Measurements from ENCODE around the gene NCKAP5. TPM values are rescaled to one million over a fixed set of nuclear protein-coding genes. Genes with fewer than 3 reads are reported as not detected.

Gene NCKAP5
- total RNA-seq, 6 donors from 2014 or later, result 22.1 to 51.1 (median 41.4) TPM

DNA sequence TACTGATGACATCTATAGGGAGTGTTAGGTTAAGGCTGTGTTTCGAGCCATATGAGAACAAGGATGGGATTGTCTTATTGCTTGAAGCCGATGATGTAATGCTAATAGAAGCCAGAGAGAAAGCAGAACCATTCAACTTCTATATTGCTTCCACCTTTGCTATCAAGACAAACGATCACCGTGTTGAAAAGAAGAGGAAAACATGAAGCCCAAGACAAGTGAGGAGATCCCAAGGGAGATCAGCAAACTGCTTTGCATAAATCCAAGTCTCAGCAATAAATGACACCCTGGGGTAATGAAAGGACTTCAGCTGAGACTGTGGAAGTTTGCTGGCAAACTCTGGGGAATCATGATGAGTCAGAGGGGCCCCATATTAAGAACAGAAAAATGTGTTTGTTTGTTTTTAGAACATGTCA lies 206.2 kb downstream of the NCKAP5 start:
- Histone ChIP-seq H3K27ac (no peak overlapping the region), H3K9me3 (no peaks in the 10 kb centered on the region), H3K4me3 (no peak overlapping the region), H3K4me1 (no peaks in the 10 kb centered on the region), H3K36me3 (no peaks in the 10 kb centered on the region), H3K27me3 (no peaks in the 10 kb centered on the region)
- DNase-seq, result no peak
- TF ChIP-seq POLR2A (IDR thresholded peaks at IDR 0.05), result no peak
- TF ChIP-seq EP300 (IDR thresholded peaks at IDR 0.05), result no peak
- TF ChIP-seq, protein P1, sequence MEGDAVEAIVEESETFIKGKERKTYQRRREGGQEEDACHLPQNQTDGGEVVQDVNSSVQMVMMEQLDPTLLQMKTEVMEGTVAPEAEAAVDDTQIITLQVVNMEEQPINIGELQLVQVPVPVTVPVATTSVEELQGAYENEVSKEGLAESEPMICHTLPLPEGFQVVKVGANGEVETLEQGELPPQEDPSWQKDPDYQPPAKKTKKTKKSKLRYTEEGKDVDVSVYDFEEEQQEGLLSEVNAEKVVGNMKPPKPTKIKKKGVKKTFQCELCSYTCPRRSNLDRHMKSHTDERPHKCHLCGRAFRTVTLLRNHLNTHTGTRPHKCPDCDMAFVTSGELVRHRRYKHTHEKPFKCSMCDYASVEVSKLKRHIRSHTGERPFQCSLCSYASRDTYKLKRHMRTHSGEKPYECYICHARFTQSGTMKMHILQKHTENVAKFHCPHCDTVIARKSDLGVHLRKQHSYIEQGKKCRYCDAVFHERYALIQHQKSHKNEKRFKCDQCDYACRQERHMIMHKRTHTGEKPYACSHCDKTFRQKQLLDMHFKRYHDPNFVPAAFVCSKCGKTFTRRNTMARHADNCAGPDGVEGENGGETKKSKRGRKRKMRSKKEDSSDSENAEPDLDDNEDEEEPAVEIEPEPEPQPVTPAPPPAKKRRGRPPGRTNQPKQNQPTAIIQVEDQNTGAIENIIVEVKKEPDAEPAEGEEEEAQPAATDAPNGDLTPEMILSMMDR (IDR thresholded peaks at IDR 0.05), result no peak
- no peak for TF ChIP-seq POLR2AphosphoS5 (IDR thresholded peaks at IDR 0.05)
- no peak for ATAC-seq (ENCODE audit: low FRiP score in 2 of 2)
- 58 to 67% methylated on average over 4 of the region's 4 CpGs for WGBS, 2 donors

DNA sequence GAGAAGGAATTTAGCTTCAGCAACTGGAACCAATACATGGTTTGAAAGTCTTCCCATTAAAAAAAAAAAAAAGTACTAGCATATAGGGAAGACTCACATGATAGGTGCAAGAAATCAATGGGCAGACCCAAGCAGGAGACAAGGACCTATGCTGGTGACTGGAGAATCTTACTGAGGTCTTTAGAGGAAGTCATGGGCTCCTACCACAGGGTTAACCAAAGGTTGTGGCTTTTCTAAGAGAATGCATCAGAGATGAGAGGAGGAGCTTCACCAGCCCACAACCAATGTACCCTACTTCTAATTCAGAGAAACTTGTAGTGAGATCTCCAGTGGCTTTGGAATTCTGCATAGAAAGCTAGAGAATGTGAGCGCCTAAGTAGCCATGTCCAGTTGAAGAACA lies 207.4 kb downstream of the NCKAP5 start:
- WGBS, 2 donors, result 97% methylated on average over 1 of the region's 1 CpG
- no peaks in the 10 kb centered on the region for H3K36me3 ChIP-seq
- no peaks in the 10 kb centered on the region for H3K27me3 ChIP-seq
- no peaks in the 10 kb centered on the region for H3K4me1 ChIP-seq
- TF ChIP-seq, protein P1 (IDR thresholded peaks at IDR 0.05), result no peak
- no peak overlapping the region for H3K27ac ChIP-seq
- no peaks in the 10 kb centered on the region for H3K9me3 ChIP-seq
- no peak overlapping the region for H3K4me3 ChIP-seq
- ATAC-seq (ENCODE audit: low FRiP score in 2 of 2) (no peak), DNase-seq (no peak)

DNA sequence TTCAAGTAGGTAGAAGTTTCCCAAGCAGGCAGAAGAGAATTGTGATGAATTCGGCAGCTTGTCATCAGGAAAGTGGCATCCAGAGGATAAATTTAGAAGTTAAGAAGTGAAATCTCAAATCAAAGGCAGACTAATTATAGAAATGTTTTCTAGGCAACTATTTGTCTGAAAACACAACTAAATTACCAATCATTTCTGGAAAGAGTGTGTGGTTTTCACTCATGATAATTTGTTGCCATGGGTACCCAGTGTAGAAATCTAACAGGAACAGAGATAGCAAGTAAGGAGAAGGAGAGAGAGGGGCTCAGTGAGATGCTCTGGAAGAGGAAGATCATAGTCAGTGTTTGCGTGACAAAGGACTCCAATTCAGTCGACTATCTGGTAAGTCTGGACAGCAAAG lies 208.1 kb downstream of the NCKAP5 start:
- H3K4me3 ChIP-seq, result no peak overlapping the region
- 81 to 85% methylated on average over 3 of the region's 3 CpGs for WGBS, 2 donors
- DNase-seq (no peak), ATAC-seq (ENCODE audit: low FRiP score in 2 of 2) (no peak)
- no peaks in the 10 kb centered on the region for H3K36me3 ChIP-seq
- no peak for TF ChIP-seq EP300 (IDR thresholded peaks at IDR 0.05)
- TF ChIP-seq POLR2A (IDR thresholded peaks at IDR 0.05), result no peak
- no peak for TF ChIP-seq POLR2AphosphoS5 (IDR thresholded peaks at IDR 0.05)
- TF ChIP-seq, protein P1 (IDR thresholded peaks at IDR 0.05), result no peak
- H3K4me1 ChIP-seq, result no peaks in the 10 kb centered on the region
- H3K27me3 ChIP-seq, result no peaks in the 10 kb centered on the region
- H3K9me3 ChIP-seq, result no peaks in the 10 kb centered on the region
- H3K27ac ChIP-seq, result no peak overlapping the region

DNA sequence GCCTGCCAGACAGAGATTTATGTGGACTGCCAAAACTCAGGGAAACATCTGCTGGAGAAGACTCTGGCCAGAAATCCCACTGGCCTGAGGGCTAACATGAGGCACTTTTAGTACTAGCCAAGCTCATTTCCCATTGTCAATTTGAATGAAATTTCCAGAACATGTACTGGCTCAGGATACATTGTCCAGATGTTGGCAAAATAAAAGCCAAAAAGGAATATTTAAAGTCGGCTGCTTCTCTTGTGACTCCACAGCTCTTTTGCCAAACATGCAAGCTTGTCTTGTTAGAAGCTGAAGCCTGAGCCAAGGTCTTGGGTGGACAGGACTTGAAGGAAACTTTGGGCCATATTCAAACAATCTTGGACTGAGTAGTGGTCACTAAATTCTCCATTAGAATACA lies 215.5 kb downstream of the NCKAP5 start:
- DNase-seq, result no peak
- Histone ChIP-seq H3K27me3 (no peaks in the 10 kb centered on the region), H3K27ac (no peak overlapping the region), H3K9me3 (no peaks in the 10 kb centered on the region), H3K36me3 (no peaks in the 10 kb centered on the region), H3K4me3 (no peak overlapping the region), H3K4me1 (no peaks in the 10 kb centered on the region)
- TF ChIP-seq EP300 (IDR thresholded peaks at IDR 0.05), result no peak
- no peak for TF ChIP-seq POLR2AphosphoS5 (IDR thresholded peaks at IDR 0.05)
- TF ChIP-seq, protein P1 (IDR thresholded peaks at IDR 0.05), result no peak
- no peak for TF ChIP-seq POLR2A (IDR thresholded peaks at IDR 0.05)
- ATAC-seq (ENCODE audit: low FRiP score in 2 of 2), result peak in 1 of 2 donors; percentile 65
- WGBS, 2 donors, result 57 to 61% methylated on average over 1 of the region's 1 CpG

DNA sequence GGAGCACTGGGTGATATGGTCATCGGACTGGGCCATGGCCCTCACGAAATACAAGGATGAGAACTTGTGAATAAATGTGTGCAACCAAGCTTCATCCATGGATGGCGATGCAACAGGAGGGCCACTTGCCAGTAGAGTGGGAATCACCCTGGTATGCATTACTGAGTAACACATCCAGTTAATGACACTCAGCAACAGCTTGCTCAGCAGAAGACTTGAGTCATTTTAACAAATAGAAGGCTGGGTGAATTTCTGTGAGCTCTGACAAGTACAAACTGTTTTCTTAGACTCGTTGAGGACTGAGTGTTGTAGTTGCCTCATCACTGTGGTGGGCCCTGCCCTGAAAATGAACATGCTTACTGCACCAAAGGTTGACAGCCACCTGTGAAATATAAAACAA lies 221.6 kb downstream of the NCKAP5 start:
- TF ChIP-seq POLR2AphosphoS5 (IDR thresholded peaks at IDR 0.05) (peak in 1 of 2 donors; percentile 57), POLR2A (IDR thresholded peaks at IDR 0.05) (no peak)
- Histone ChIP-seq H3K4me3 (no peak overlapping the region), H3K27me3 (no peaks in the 10 kb centered on the region), H3K27ac (no peak overlapping the region), H3K36me3 (no peaks in the 10 kb centered on the region), H3K4me1 (no peaks in the 10 kb centered on the region), H3K9me3 (no peaks in the 10 kb centered on the region)
- DNase-seq, result no peak
- 79% methylated on average over 4 of the region's 4 CpGs for WGBS, 2 donors
- peak in 1 of 2 donors; percentile 50 for ATAC-seq (ENCODE audit: low FRiP score in 2 of 2)

Measured in upper lobe of left lung (tissue), 6 donors.